BLaER1 treated with 17β-estradiol and CSF1 and Interleukin-3, amounts not matched to agents 10 nM and 100 nM (cell line): ENCODE results near the gene UBE2V1.

Source experiments
- H3K27ac ChIP-seq, 11 experiments: shearing (Covaris generic); formaldehyde crosslinking; 2 replicates each; pipeline ENCODE4 v1.8.1; 2022
- H3K27me3 ChIP-seq, 11 experiments: shearing (Covaris generic); formaldehyde crosslinking; 2 replicates each; pipeline ENCODE4 v1.8.1; 2022
- H3K36me3 ChIP-seq, 11 experiments: shearing (Covaris generic); formaldehyde crosslinking; 2 replicates each; pipeline ENCODE4 v1.8.1; 2022
- H3K4me1 ChIP-seq, 10 experiments: shearing (Covaris generic); formaldehyde crosslinking; 2 replicates each; pipeline ENCODE4 v1.8.1; 2022
- H3K4me2 ChIP-seq, 11 experiments: shearing (Covaris generic); formaldehyde crosslinking; 2 replicates each; pipeline ENCODE4 v1.8.1; 2022
- H3K4me3 ChIP-seq, 10 experiments: shearing (Covaris generic); formaldehyde crosslinking; 2 replicates each; pipeline ENCODE4 v1.8.1; 2022
- H3K9ac ChIP-seq, 11 experiments: shearing (Covaris generic); formaldehyde crosslinking; 2 replicates each; pipeline ENCODE4 v1.8.1; 2022
- H3K9me3 ChIP-seq, 11 experiments: shearing (Covaris generic); formaldehyde crosslinking; replicated peaks in 1 of 11; 2 replicates each; pipeline ENCODE4 v1.8.1; 2022
- H4K20me1 ChIP-seq, 11 experiments: shearing (Covaris generic); formaldehyde crosslinking; 2 replicates each; pipeline ENCODE4 v1.8.1; 2022
- Cebpa-rat ChIP-seq, 11 experiments: shearing (Covaris generic); IDR thresholded peaks; 2 replicates each; pipeline ENCODE4 v1.8.1; 2022

Gene UBE2V1

GRCh38 chr20:50055524-50056083, 57.3 kb downstream of the UBE2V1 start:
- H3K36me3 ChIP-seq: no peaks in the 10 kb centered on the region
- peak overlapping the region in 5 of 11 experiments; percentile 34 to 58 (median 49); a peak in 9 of 22 replicates for H3K27ac ChIP-seq
- no peaks in the 10 kb centered on the region for H4K20me1 ChIP-seq
- H3K27me3 ChIP-seq: no peaks in the 10 kb centered on the region
- H3K9ac ChIP-seq: peak overlapping the region in 7 of 11 experiments; percentile 32 to 60 (median 50); a peak in 10 of 22 replicates
- peaks cover 37 to 95% (median 69%) of the 10 kb centered on the region in 10 experiments for H3K4me1 ChIP-seq
- H3K4me3 ChIP-seq: no peak overlapping the region
- peak overlapping the region; percentile 23 to 87 (median 82); a peak in 21 of 22 replicates for H3K4me2 ChIP-seq
- no peaks in the 10 kb centered on the region for H3K9me3 ChIP-seq
- TF ChIP-seq Cebpa-rat (IDR thresholded peaks at IDR 0.05): no peak

GRCh38 chr20:50054626-50055511, 58.1 kb downstream of the UBE2V1 start:
- peaks cover 37 to 96% (median 73%) of the 10 kb centered on the region in 10 experiments for H3K4me1 ChIP-seq
- TF ChIP-seq Cebpa-rat (IDR thresholded peaks at IDR 0.05): no peak
- H4K20me1 ChIP-seq: no peaks in the 10 kb centered on the region
- H3K27ac ChIP-seq: peak overlapping the region in 8 of 11 experiments; percentile 6 to 58 (median 44); a peak in 13 of 22 replicates
- peak overlapping the region; percentile 23 to 87 (median 82); a peak in 21 of 22 replicates for H3K4me2 ChIP-seq
- H3K9me3 ChIP-seq: no peaks in the 10 kb centered on the region
- peak overlapping the region in 9 of 11 experiments; percentile 25 to 60 (median 47); a peak in 13 of 22 replicates for H3K9ac ChIP-seq
- H3K4me3 ChIP-seq: no peak overlapping the region
- H3K27me3 ChIP-seq: no peaks in the 10 kb centered on the region
- no peaks in the 10 kb centered on the region for H3K36me3 ChIP-seq

- peak overlapping the region in 4 of 11 experiments; percentile 5 to 52 (median 18); a peak in 3 of 22 replicates for H3K27ac ChIP-seq
- no peaks in the 10 kb centered on the region for H3K36me3 ChIP-seq
- no peaks in the 10 kb centered on the region for H3K27me3 ChIP-seq
- H4K20me1 ChIP-seq: no peaks in the 10 kb centered on the region
- peak overlapping the region in 1 of 11 experiments; percentile 14; a peak in 1 of 22 replicates for H3K9ac ChIP-seq
- H3K9me3 ChIP-seq: no peaks in the 10 kb centered on the region
- H3K4me2 ChIP-seq: peak overlapping the region in 7 of 11 experiments; percentile 71 to 87 (median 86); a peak in 11 of 22 replicates
- H3K4me1 ChIP-seq: peaks cover 42 to 97% (median 74%) of the 10 kb centered on the region in 10 experiments
- no peak overlapping the region for H3K4me3 ChIP-seq
- no peak for TF ChIP-seq Cebpa-rat (IDR thresholded peaks at IDR 0.05)
Measured at GRCh38 chr20:50054231-50054547, 58.8 kb downstream of the UBE2V1 start.

GRCh38 chr20:50053362-50054230, 59.4 kb downstream of the UBE2V1 start:
- H3K4me2 ChIP-seq: peak overlapping the region in 10 of 11 experiments; percentile 44 to 87 (median 82); a peak in 14 of 22 replicates
- no peak for TF ChIP-seq Cebpa-rat (IDR thresholded peaks at IDR 0.05)
- no peaks in the 10 kb centered on the region for H3K27me3 ChIP-seq
- H3K9ac ChIP-seq: peak overlapping the region in 1 of 11 experiments; percentile 14; a peak in 1 of 22 replicates
- no peaks in the 10 kb centered on the region for H4K20me1 ChIP-seq
- H3K4me1 ChIP-seq: peaks cover 42 to 97% (median 74%) of the 10 kb centered on the region in 10 experiments
- H3K36me3 ChIP-seq: no peaks in the 10 kb centered on the region
- H3K4me3 ChIP-seq: no peak overlapping the region
- peak overlapping the region in 3 of 11 experiments; percentile 5 to 52 (median 14); a peak in 4 of 22 replicates for H3K27ac ChIP-seq
- no peaks in the 10 kb centered on the region for H3K9me3 ChIP-seq

GRCh38 chr20:50052550-50053361, 60.2 kb downstream of the UBE2V1 start:
- Histone ChIP-seq H3K4me2 (peak overlapping the region; percentile 42 to 87 (median 58); a peak in 21 of 22 replicates), H3K4me1 (peaks cover 45 to 97% (median 76%) of the 10 kb centered on the region in 10 experiments), H3K9ac (peak overlapping the region; percentile 51 to 76 (median 68); a peak in 17 of 22 replicates), H3K36me3 (no peaks in the 10 kb centered on the region), H4K20me1 (no peaks in the 10 kb centered on the region), H3K27ac (peak overlapping the region in 10 of 11 experiments; percentile 46 to 83 (median 70); a peak in 19 of 22 replicates), H3K27me3 (no peaks in the 10 kb centered on the region), H3K9me3 (no peaks in the 10 kb centered on the region), H3K4me3 (no peak overlapping the region)
- no peak for TF ChIP-seq Cebpa-rat (IDR thresholded peaks at IDR 0.05)

- Histone ChIP-seq H3K4me2 (peak overlapping the region in 8 of 11 experiments; percentile 6 to 93 (median 87); a peak in 11 of 22 replicates), H3K4me3 (no peak overlapping the region), H3K36me3 (no peaks in the 10 kb centered on the region), H3K27ac (peak overlapping the region in 9 of 11 experiments; percentile 87 to 99 (median 90); a peak in 18 of 22 replicates), H4K20me1 (no peaks in the 10 kb centered on the region), H3K27me3 (no peaks in the 10 kb centered on the region), H3K9me3 (no peaks in the 10 kb centered on the region), H3K9ac (peak overlapping the region in 2 of 11 experiments; percentile 51 to 82; a peak in 3 of 22 replicates), H3K4me1 (peaks cover 62 to 97% (median 89%) of the 10 kb centered on the region in 10 experiments)
- no peak for TF ChIP-seq Cebpa-rat (IDR thresholded peaks at IDR 0.05)
Measured at GRCh38 chr20:50050660-50051308, 62.2 kb downstream of the UBE2V1 start.

GRCh38 chr20:50050214-50050613, 62.7 kb downstream of the UBE2V1 start:
- H3K4me1 ChIP-seq: peaks cover 62 to 97% (median 89%) of the 10 kb centered on the region in 10 experiments
- no peaks in the 10 kb centered on the region for H4K20me1 ChIP-seq
- TF ChIP-seq Cebpa-rat (IDR thresholded peaks at IDR 0.05): no peak
- no peak overlapping the region for H3K4me3 ChIP-seq
- no peaks in the 10 kb centered on the region for H3K27me3 ChIP-seq
- no peaks in the 10 kb centered on the region for H3K9me3 ChIP-seq
- H3K27ac ChIP-seq: peak overlapping the region in 10 of 11 experiments; percentile 87 to 99 (median 90); a peak in 19 of 22 replicates
- no peaks in the 10 kb centered on the region for H3K36me3 ChIP-seq
- peak overlapping the region in 2 of 11 experiments; percentile 51 to 82; a peak in 6 of 22 replicates for H3K9ac ChIP-seq
- H3K4me2 ChIP-seq: peak overlapping the region in 9 of 11 experiments; percentile 11 to 93 (median 91); a peak in 8 of 22 replicates
